Mesenchymal stem cell (in vitro differentiated cells and primary cell): Measurements from ENCODE around the gene MDFI.

Experiments
- DNase-seq: peaks from one replicate; pipeline ENCODE4 v3.0.0-alpha.2; 2013
- H2AFZ ChIP-seq: one replicate; pipeline ENCODE4 v1.6.1; 2013; ENCODE audit warnings: low read depth, mild to moderate bottlenecking, control low read depth, inconsistent platforms, low read length, moderate library complexity
- H2AK5ac ChIP-seq: 2 replicates; pipeline ENCODE4 v1.6.1; 2013; ENCODE audit warnings: low read length, moderate library complexity, mild to moderate bottlenecking, inconsistent platforms; ENCODE audit not compliant: severe bottlenecking
- H2BK120ac ChIP-seq: one replicate; pipeline ENCODE4 v1.6.1; 2013; ENCODE audit warnings: low read depth, mild to moderate bottlenecking, inconsistent platforms, low read length, moderate library complexity
- H2BK12ac ChIP-seq, 2 experiments: one replicate each; pipeline ENCODE4 v1.6.1; 2013; ENCODE audit warnings: inconsistent platforms in 2 of 2, low read length in 2 of 2, mild to moderate bottlenecking in 2 of 2, moderate library complexity in 2 of 2, control low read depth in 1 of 2
- H2BK15ac ChIP-seq: one replicate; pipeline ENCODE4 v1.6.1; 2013; ENCODE audit warnings: mild to moderate bottlenecking, low read depth, inconsistent platforms; ENCODE audit not compliant: poor library complexity, severe bottlenecking
- H2BK5ac ChIP-seq: 2 replicates; pipeline ENCODE4 v1.6.1; 2013; ENCODE audit warnings: low read depth, mild to moderate bottlenecking, low read length, control low read depth, inconsistent platforms; ENCODE audit not compliant: poor library complexity, severe bottlenecking
- H3K14ac ChIP-seq, 2 experiments: one replicate each; pipeline ENCODE4 v1.6.1; 2013; ENCODE audit warnings: inconsistent platforms in 2 of 2, low read length in 2 of 2, control low read depth in 1 of 2, mild to moderate bottlenecking in 1 of 2, moderate library complexity in 1 of 2
- H3K18ac ChIP-seq, 2 experiments: one replicate each; pipeline ENCODE4 v1.6.1; 2013; ENCODE audit warnings: inconsistent platforms in 2 of 2, low read length in 2 of 2, control low read depth in 1 of 2, low read depth in 1 of 2, mild to moderate bottlenecking in 1 of 2
- H3K23ac ChIP-seq, 2 experiments: one replicate each; pipeline ENCODE4 v1.6.1; 2013; ENCODE audit warnings: inconsistent platforms in 2 of 2, low read length in 2 of 2, mild to moderate bottlenecking in 2 of 2, moderate library complexity in 2 of 2, control low read depth in 1 of 2
- H3K27ac ChIP-seq: 2 replicates; pipeline ENCODE4 v1.5.1; 2013; ENCODE audit warnings: mild to moderate bottlenecking, moderate library complexity, low read length, control low read depth, inconsistent platforms; ENCODE audit not compliant: poor library complexity, severe bottlenecking
- H3K27me3 ChIP-seq, 2 experiments: 2 replicates each; pipeline versions ENCODE4 v1.6.1 to v1.7.0; 2013; ENCODE audit warnings: low read length in 2 of 2, mild to moderate bottlenecking in 2 of 2, moderate library complexity in 2 of 2, control low read depth in 1 of 2, inconsistent platforms in 1 of 2; ENCODE audit not compliant: control insufficient read depth in 1 of 2, insufficient read depth in 1 of 2
- H3K36me3 ChIP-seq, 2 experiments: 2 replicates each; pipeline versions ENCODE4 v1.6.1 to v1.7.0; 2013; ENCODE audit warnings: low read length in 2 of 2, control low read depth in 1 of 2, inconsistent platforms in 1 of 2, low read depth in 1 of 2, mild to moderate bottlenecking in 1 of 2; ENCODE audit not compliant: insufficient read depth in 2 of 2, control insufficient read depth in 1 of 2
- H3K4ac ChIP-seq, 2 experiments: one replicate each; pipeline ENCODE4 v1.6.1; 2013; ENCODE audit warnings: inconsistent platforms in 2 of 2, low read length in 2 of 2, mild to moderate bottlenecking in 2 of 2, moderate library complexity in 2 of 2, control low read depth in 1 of 2, low read depth in 1 of 2
- H3K4me1 ChIP-seq: 2 replicates; pipeline ENCODE4 v1.6.1; 2013; ENCODE audit warnings: low read depth, low read length, control low read depth; ENCODE audit not compliant: control insufficient read depth, insufficient read depth
- H3K4me2 ChIP-seq: 2 replicates; pipeline ENCODE4 v1.6.1; 2013; ENCODE audit warnings: low read length, mild to moderate bottlenecking, inconsistent platforms; ENCODE audit not compliant: poor library complexity, severe bottlenecking
- H3K4me3 ChIP-seq, 2 experiments: 2 replicates each; pipeline versions ENCODE4 v1.5.1 to v1.7.0; 2013; ENCODE audit warnings: low read length in 2 of 2, mild to moderate bottlenecking in 2 of 2, control low read depth in 1 of 2, low read depth in 1 of 2; ENCODE audit not compliant: insufficient read depth in 1 of 2
- H3K79me1 ChIP-seq: replicated peaks from 2 replicates; pipeline ENCODE4 v1.6.1; 2013; ENCODE audit warnings: mild to moderate bottlenecking, control low read depth, low read length, inconsistent platforms; ENCODE audit not compliant: poor library complexity, severe bottlenecking
- H3K9ac ChIP-seq: 2 replicates; pipeline ENCODE4 v1.7.0; 2013; ENCODE audit warnings: mild to moderate bottlenecking, low read length, moderate library complexity
- H3K9me3 ChIP-seq: 2 replicates; pipeline ENCODE4 v1.7.0; 2013; ENCODE audit warnings: mild to moderate bottlenecking, low read length; ENCODE audit not compliant: control insufficient read depth
- H4K8ac ChIP-seq: one replicate; pipeline ENCODE4 v1.6.1; 2013; ENCODE audit warnings: inconsistent platforms, mild to moderate bottlenecking, low read length, moderate library complexity
- H4K91ac ChIP-seq: one replicate; pipeline ENCODE4 v1.6.1; 2013; ENCODE audit warnings: mild to moderate bottlenecking, low read length, inconsistent platforms
- WGBS: methylation state at CpG from one replicate; pipeline ENCODE4 v1.1.7; 2013; ENCODE audit warnings: mixed read lengths; 5-methylcytosine and 5-hydroxymethylcytosine counted together

The MDFI gene

DNA sequence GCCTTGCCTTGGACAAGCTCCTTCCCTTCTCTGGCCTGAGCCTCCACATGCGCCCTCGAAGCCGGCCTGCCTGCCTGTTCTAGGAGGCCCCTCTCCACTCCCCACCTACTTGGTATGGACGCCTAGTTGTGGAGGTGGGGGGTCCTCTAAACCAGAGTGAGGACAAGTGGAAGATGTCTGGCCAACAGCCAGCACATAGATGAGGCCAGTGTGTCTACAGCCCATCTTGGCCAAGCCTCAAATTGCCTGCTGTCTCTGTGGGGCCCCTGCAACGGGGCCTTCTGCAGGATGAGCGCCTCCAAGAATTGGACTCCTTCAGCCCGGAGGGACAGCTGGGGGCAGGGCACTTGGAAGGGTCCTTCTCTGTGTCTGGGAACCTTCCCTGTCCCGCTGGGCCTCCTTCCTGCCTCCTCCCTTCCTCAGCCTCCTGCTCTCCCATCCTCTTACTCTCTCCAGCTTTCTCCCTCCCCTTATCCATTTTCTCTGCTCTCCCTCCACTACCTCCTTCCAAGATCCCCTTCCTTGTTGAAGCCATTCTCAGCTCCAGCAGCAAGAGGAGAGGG lies 1.6 kb downstream of the MDFI start:
- Histone ChIP-seq H2BK5ac (no peak overlapping the region), H3K4me2 (peak overlapping the region; percentile 76), H3K79me1 (peaks cover 8% of the 10 kb centered on the region), H2BK15ac (no peak overlapping the region), H2AK5ac (no peak overlapping the region), H3K9ac (no peak overlapping the region), H2BK120ac (no peak overlapping the region), H3K23ac (no peak overlapping the region), H4K91ac (peak overlapping the region; percentile 29), H3K4me3 (no peak overlapping the region), H3K4ac (peak overlapping the region in 1 of 2 experiments; percentile 73), H2BK12ac (peak overlapping the region; percentile 11 to 20), H3K14ac (no peak overlapping the region), H3K27me3 (peaks cover 0 to 84% of the 10 kb centered on the region in 2 experiments), H3K4me1 (peaks cover 58% of the 10 kb centered on the region), H3K36me3 (peaks cover 0 to 17% of the 10 kb centered on the region in 2 experiments), H2AFZ (no peak overlapping the region), H3K9me3 (no peaks in the 10 kb centered on the region), H4K8ac (no peak overlapping the region), H3K27ac (peak overlapping the region; percentile 68), H3K18ac (peak overlapping the region in 1 of 2 experiments; percentile 88)
- no peak for DNase-seq
- 30% methylated on average over 4 of the region's 8 CpGs for WGBS

GRCh38 chr6:41640426-41640825 lies 2.2 kb downstream of the MDFI start:
- Histone ChIP-seq H2BK5ac (no peak overlapping the region), H3K23ac (no peak overlapping the region), H3K4me1 (peaks cover 61% of the 10 kb centered on the region), H3K27ac (peak overlapping the region; percentile 7), H3K4ac (no peak overlapping the region), H2AFZ (no peak overlapping the region), H3K9ac (no peak overlapping the region), H3K36me3 (peaks cover 0 to 20% of the 10 kb centered on the region in 2 experiments), H2AK5ac (no peak overlapping the region), H3K18ac (peak overlapping the region; percentile 34 to 37), H3K14ac (no peak overlapping the region), H2BK12ac (no peak overlapping the region), H3K4me2 (peak overlapping the region; percentile 1), H3K4me3 (no peak overlapping the region), H2BK15ac (no peak overlapping the region), H4K91ac (no peak overlapping the region), H3K9me3 (no peaks in the 10 kb centered on the region), H4K8ac (no peak overlapping the region), H3K79me1 (peaks cover 8% of the 10 kb centered on the region), H2BK120ac (no peak overlapping the region), H3K27me3 (peaks cover 0 to 84% of the 10 kb centered on the region in 2 experiments)
- WGBS = 77% methylated on average over 7 of the region's 7 CpGs
- DNase-seq = no peak

- no peak overlapping the region for H3K23ac ChIP-seq
- peaks cover 68% of the 10 kb centered on the region for H3K4me1 ChIP-seq
- H3K4me2 ChIP-seq = no peak overlapping the region
- peak overlapping the region; percentile 37 for H2AK5ac ChIP-seq
- H3K27me3 ChIP-seq = peaks cover 0 to 85% of the 10 kb centered on the region in 2 experiments
- peak overlapping the region in 1 of 2 experiments; percentile 29 for H2BK12ac ChIP-seq
- no peak overlapping the region for H3K18ac ChIP-seq
- DNase-seq = no peak
- H3K9me3 ChIP-seq = no peaks in the 10 kb centered on the region
- peaks cover 10% of the 10 kb centered on the region for H3K79me1 ChIP-seq
- no peak overlapping the region for H3K4ac ChIP-seq
- H4K8ac ChIP-seq = no peak overlapping the region
- H3K9ac ChIP-seq = no peak overlapping the region
- H2BK15ac ChIP-seq = no peak overlapping the region
- no peak overlapping the region for H2BK5ac ChIP-seq
- H3K14ac ChIP-seq = no peak overlapping the region
- no peak overlapping the region for H3K4me3 ChIP-seq
- WGBS = 88% methylated on average over 9 of the region's 9 CpGs
- no peak overlapping the region for H4K91ac ChIP-seq
- H3K36me3 ChIP-seq = peaks cover 0 to 28% of the 10 kb centered on the region in 2 experiments
- no peak overlapping the region for H2BK120ac ChIP-seq
- no peak overlapping the region for H2AFZ ChIP-seq
- no peak overlapping the region for H3K27ac ChIP-seq
Measured at GRCh38 chr6:41641352-41641925, 3.2 kb downstream of the MDFI start.

GRCh38 chr6:41642090-41642959 lies 4.1 kb downstream of the MDFI start:
- H2BK120ac ChIP-seq = no peak overlapping the region
- no peaks in the 10 kb centered on the region for H3K9me3 ChIP-seq
- H2AFZ ChIP-seq = no peak overlapping the region
- peaks cover 0 to 82% of the 10 kb centered on the region in 2 experiments for H3K27me3 ChIP-seq
- H3K18ac ChIP-seq = no peak overlapping the region
- no peak overlapping the region for H4K8ac ChIP-seq
- H3K23ac ChIP-seq = no peak overlapping the region
- H2BK15ac ChIP-seq = no peak overlapping the region
- H3K79me1 ChIP-seq = peaks cover 10% of the 10 kb centered on the region
- no peak overlapping the region for H3K27ac ChIP-seq
- peaks cover 70% of the 10 kb centered on the region for H3K4me1 ChIP-seq
- H3K14ac ChIP-seq = no peak overlapping the region
- no peak overlapping the region for H3K4me3 ChIP-seq
- H2BK12ac ChIP-seq = no peak overlapping the region
- no peak overlapping the region for H3K4ac ChIP-seq
- no peak overlapping the region for H4K91ac ChIP-seq
- H2AK5ac ChIP-seq = no peak overlapping the region
- DNase-seq = no peak
- H3K9ac ChIP-seq = no peak overlapping the region
- peaks cover 0 to 36% of the 10 kb centered on the region in 2 experiments for H3K36me3 ChIP-seq
- WGBS = 78% methylated on average over 11 of the region's 11 CpGs
- H2BK5ac ChIP-seq = no peak overlapping the region
- no peak overlapping the region for H3K4me2 ChIP-seq
